ENCODE measurements around the gene ATP6V1E1. TPM values are rescaled to one million over a fixed set of nuclear protein-coding genes. Genes with fewer than 3 reads are reported as not detected.
"Not testable (repeated sequence)": the region's sequence is repeated elsewhere in the genome, so short reads cannot be mapped to it uniquely, and the experiment has no call there.

ATP6V1E1 gene
- 10 to 100 TPM in 11 of 12 donors, not detected in 1; 69.2 to 89.0 (median 75.5) TPM for polyA plus RNA-seq (ENCODE audit: insufficient read length in 12 of 12)
- long read RNA-seq, donor 1, transcript ATP6V1E1-201 (9 exons, 1,402 nt): major isoform, 31 of 53 reads
- long read RNA-seq, donor 1, transcript ATP6V1E1-205 (3 exons, 558 nt): minor isoform, 16 of 53 reads
- long read RNA-seq, donor 1, partial matches to known transcripts: 0 of 53 reads
- long read RNA-seq, donor 1, other reads (novel, unspliced or antisense): 0 of 53 reads
- long read RNA-seq, donor 2, transcript ATP6V1E1-201 (9 exons, 1,402 nt): major isoform, 41 of 52 reads
- long read RNA-seq, donor 2, transcript ATP6V1E1-205 (3 exons, 558 nt): minor isoform, 8 of 52 reads
- long read RNA-seq, donor 2, partial matches to known transcripts: 0 of 52 reads
- long read RNA-seq, donor 2, other reads (novel, unspliced or antisense): 0 of 52 reads
- long read RNA-seq, donor 3, transcript ATP6V1E1-201 (9 exons, 1,402 nt): major isoform, 14 of 20 reads
- long read RNA-seq, donor 3, partial matches to known transcripts: 0 of 20 reads
- long read RNA-seq, donor 3, other reads (novel, unspliced or antisense): 0 of 20 reads
- long read RNA-seq, donor 4, transcript ATP6V1E1-201 (9 exons, 1,402 nt): major isoform, 14 of 18 reads
- long read RNA-seq, donor 4, partial matches to known transcripts: 0 of 18 reads
- long read RNA-seq, donor 4, other reads (novel, unspliced or antisense): 0 of 18 reads
- long read RNA-seq, donor 5, transcript ATP6V1E1-201 (9 exons, 1,402 nt): major isoform, 25 of 30 reads
- long read RNA-seq, donor 5, partial matches to known transcripts: 0 of 30 reads
- long read RNA-seq, donor 5, other reads (novel, unspliced or antisense): 0 of 30 reads
- long read RNA-seq, donor 6, transcript ATP6V1E1-201 (9 exons, 1,402 nt): major isoform, 21 of 24 reads
- long read RNA-seq, donor 6, partial matches to known transcripts: 0 of 24 reads
- long read RNA-seq, donor 6, other reads (novel, unspliced or antisense): 0 of 24 reads
- long read RNA-seq, donor 7, transcript ATP6V1E1-201 (9 exons, 1,402 nt): major isoform, 14 of 18 reads
- long read RNA-seq, donor 7, partial matches to known transcripts: 0 of 18 reads
- long read RNA-seq, donor 7, other reads (novel, unspliced or antisense): 0 of 18 reads
- long read RNA-seq, donor 8, transcript ATP6V1E1-201 (9 exons, 1,402 nt): major isoform, 24 of 44 reads
- long read RNA-seq, donor 8, partial matches to known transcripts: 12 of 44 reads
- long read RNA-seq, donor 8, other reads (novel, unspliced or antisense): 0 of 44 reads
- long read RNA-seq, donor 9, transcript ATP6V1E1-201 (9 exons, 1,402 nt): major isoform, 12 of 13 reads
- long read RNA-seq, donor 9, partial matches to known transcripts: 0 of 13 reads
- long read RNA-seq, donor 9, other reads (novel, unspliced or antisense): 0 of 13 reads
- long read RNA-seq, donor 10, transcript ATP6V1E1-201 (9 exons, 1,402 nt): major isoform, 27 of 27 reads
- long read RNA-seq, donor 10, partial matches to known transcripts: 0 of 27 reads
- long read RNA-seq, donor 10, other reads (novel, unspliced or antisense): 0 of 27 reads
- long read RNA-seq, donor 11, transcript ATP6V1E1-201 (9 exons, 1,402 nt): major isoform, 23 of 34 reads
- long read RNA-seq, donor 11, partial matches to known transcripts: 0 of 34 reads
- long read RNA-seq, donor 11, other reads (novel, unspliced or antisense): 0 of 34 reads

- DNase-seq: peak; percentile 98
Observed at GRCh38 chr22:17628406-17629172, at the start of gene ATP6V1E1. TSS of gene ATP6V1E1 (minus strand) at chr22:17628749. CDS start at chr22:17628635, 114 bp downstream.

- no peak for DNase-seq
Observed at GRCh38 chr22:17675584-17675983, 47.0 kb upstream of the ATP6V1E1 start.

- DNase-seq: no peak
Observed at GRCh38 chr22:17674152-17674551, 45.6 kb upstream of the ATP6V1E1 start.

GRCh38 chr22:17672417-17672991, 44.0 kb upstream of the ATP6V1E1 start:
- no peak for DNase-seq

- DNase-seq: not testable (repeated sequence)
Observed at GRCh38 chr22:17671521-17672092, 43.1 kb upstream of the ATP6V1E1 start.

- peak; percentile 31 for DNase-seq
Observed at GRCh38 chr22:17665854-17666253, 37.3 kb upstream of the ATP6V1E1 start.

- DNase-seq: no peak
Observed at GRCh38 chr22:17665248-17665647, 36.7 kb upstream of the ATP6V1E1 start.

- no peak for DNase-seq
Observed at GRCh38 chr22:17664414-17665055, 36.0 kb upstream of the ATP6V1E1 start.

GRCh38 chr22:17656870-17657395, 28.4 kb upstream of the ATP6V1E1 start:
- DNase-seq: no peak

- no peak for DNase-seq
Observed at GRCh38 chr22:17655289-17655688, 26.7 kb upstream of the ATP6V1E1 start.

- no peak for DNase-seq
Observed at GRCh38 chr22:17648569-17648968, 20.0 kb upstream of the ATP6V1E1 start.

- DNase-seq: no peak
Observed at GRCh38 chr22:17647991-17648390, 19.4 kb upstream of the ATP6V1E1 start.

GRCh38 chr22:17647452-17647851, 18.9 kb upstream of the ATP6V1E1 start:
- no peak for DNase-seq

GRCh38 chr22:17642357-17642756, 13.8 kb upstream of the ATP6V1E1 start:
- not testable (repeated sequence) for DNase-seq

- DNase-seq: no peak
Observed at GRCh38 chr22:17641269-17641668, 12.7 kb upstream of the ATP6V1E1 start.

GRCh38 chr22:17639247-17639741, 10.7 kb upstream of the ATP6V1E1 start:
- DNase-seq: peak; percentile 66

GRCh38 chr22:17638432-17639246, 10.1 kb upstream of the ATP6V1E1 start, which contains the start of gene BCL2L13:
TSS of gene BCL2L13 (plus strand) at chr22:17638757. CDS start at chr22:17655712, 16,955 bp downstream.
- peak; percentile 93 for DNase-seq

GRCh38 chr22:17638182-17638431, 9.6 kb upstream of the ATP6V1E1 start:
- DNase-seq: no peak
